CD14-positive monocyte (primary cell): ENCODE data around the gene LTBP2. TPM values are rescaled to one million over a fixed set of nuclear protein-coding genes. Genes with fewer than 3 reads are reported as not detected.

Source experiments
- DNase-seq, 3 donors: peaks; one replicate each; pipeline ENCODE4 v3.0.0-alpha.2; 2011 to 2022
- H2AFZ ChIP-seq: 2 replicates; pipeline ENCODE4 v1.6.0; 2012; ENCODE audit warnings: mild to moderate bottlenecking, low read depth, low read length, inconsistent platforms; ENCODE audit not compliant: insufficient read depth, poor library complexity, severe bottlenecking
- H3K27ac ChIP-seq, 2 donors: 1 replicate in 1 of 2; 2 replicates in 1 of 2; pipeline ENCODE4 v1.5.1; 2012 to 2013; ENCODE audit warnings: low read length in 2 of 2, control low read depth in 1 of 2, inconsistent platforms in 1 of 2, low read depth in 1 of 2, mild to moderate bottlenecking in 1 of 2
- H3K27me3 ChIP-seq, 2 donors: one replicate each; pipeline versions ENCODE4 v1.6.0 to v1.6.1; 2011 to 2013; ENCODE audit warnings: low read length in 2 of 2; ENCODE audit not compliant: control insufficient read depth in 2 of 2, insufficient read depth in 2 of 2
- H3K36me3 ChIP-seq, 2 donors: replicated peaks in 1 of 2; 1 replicate in 1 of 2; 2 replicates in 1 of 2; pipeline versions ENCODE4 v1.5.1 to v1.6.1; 2012 to 2013; ENCODE audit warnings: low read length in 2 of 2, control low read depth in 1 of 2, inconsistent platforms in 1 of 2, mild to moderate bottlenecking in 1 of 2; ENCODE audit not compliant: insufficient read depth in 2 of 2, control insufficient read depth in 1 of 2
- H3K4me1 ChIP-seq, 2 donors: 1 replicate in 1 of 2; 2 replicates in 1 of 2; pipeline versions ENCODE4 v1.5.1 to v1.6.1; 2012 to 2013; ENCODE audit warnings: low read length in 2 of 2, control low read depth in 1 of 2, inconsistent platforms in 1 of 2, mild to moderate bottlenecking in 1 of 2, moderate library complexity in 1 of 2; ENCODE audit not compliant: insufficient read depth in 2 of 2, control insufficient read depth in 1 of 2
- H3K4me2 ChIP-seq: replicated peaks from 2 replicates; pipeline ENCODE3; 2012; ENCODE audit warnings: low read length, moderate library complexity, mild to moderate bottlenecking; ENCODE audit not compliant: poor library complexity, severe bottlenecking; ENCODE audit errors: extremely low read depth
- H3K4me3 ChIP-seq, 3 experiments: fragments of 200-600 bp in 1 of 3; sonication (generic) in 1 of 3; replicated peaks in 1 of 3; 1 replicate in 2 of 3; 2 replicates in 1 of 3; pipeline ENCODE4 v1.5.1; 2011 to 2013; ENCODE audit warnings: low read length in 3 of 3, mild to moderate bottlenecking in 3 of 3, control low read depth in 2 of 3, low read depth in 2 of 3, inconsistent platforms in 1 of 3, moderate library complexity in 1 of 3
- H3K79me2 ChIP-seq: 2 replicates; pipeline ENCODE4 v1.6.0; 2012; ENCODE audit warnings: mild to moderate bottlenecking, control low read depth, inconsistent platforms, low read length, moderate library complexity; ENCODE audit not compliant: insufficient read depth
- H3K9ac ChIP-seq: 2 replicates; pipeline ENCODE4 v1.6.0; 2017; ENCODE audit warnings: low read length, mild to moderate bottlenecking; ENCODE audit not compliant: insufficient read depth, poor library complexity, severe bottlenecking
- H3K9me3 ChIP-seq, 2 donors: replicated peaks in 1 of 2; 1 replicate in 1 of 2; 2 replicates in 1 of 2; pipeline versions ENCODE4 v1.5.1 to v1.6.1; 2012 to 2013; ENCODE audit warnings: low read length in 2 of 2, control low read depth in 1 of 2; ENCODE audit not compliant: control insufficient read depth in 1 of 2, insufficient read depth in 1 of 2
- H4K20me1 ChIP-seq: 2 replicates; pipeline ENCODE4 v1.6.0; 2012; ENCODE audit warnings: mild to moderate bottlenecking, low read length, control low read depth, moderate library complexity; ENCODE audit not compliant: insufficient read depth
- H3K27ac Mint-ChIP-seq, 7 donors: one replicate each; pipeline ENCODE4 v1.8.0; 2020; ENCODE audit warnings: mild to moderate bottlenecking in 7 of 7, mixed read lengths in 7 of 7, moderate library complexity in 6 of 7, inconsistent platforms in 2 of 7
- H3K27me3 Mint-ChIP-seq, 3 donors: one replicate each; pipeline ENCODE4 v1.8.0; 2021 to 2022; ENCODE audit warnings: low read depth in 3 of 3, mild to moderate bottlenecking in 3 of 3, mixed read lengths in 3 of 3, moderate library complexity in 3 of 3, inconsistent platforms in 1 of 3
- H3K36me3 Mint-ChIP-seq, 2 donors: one replicate each; pipeline ENCODE4 v1.8.0; 2020; ENCODE audit warnings: mixed read lengths in 2 of 2, inconsistent platforms in 1 of 2, mild to moderate bottlenecking in 1 of 2
- H3K4me1 Mint-ChIP-seq: one replicate; pipeline ENCODE4 v1.8.0; 2020; ENCODE audit warnings: mild to moderate bottlenecking, mixed read lengths
- H3K4me3 Mint-ChIP-seq, 2 donors: one replicate each; pipeline ENCODE4 v1.8.0; 2020; ENCODE audit warnings: mild to moderate bottlenecking in 2 of 2, mixed read lengths in 2 of 2, moderate library complexity in 1 of 2
- H3K9me3 Mint-ChIP-seq, 7 donors: one replicate each; pipeline ENCODE4 v1.8.0; 2020 to 2022; ENCODE audit warnings: mixed read lengths in 7 of 7, mild to moderate bottlenecking in 6 of 7, moderate library complexity in 6 of 7, inconsistent platforms in 2 of 7
- WGBS: methylation state at CpG from one replicate; pipeline ENCODE4 v1.1.5; 2013; ENCODE audit warnings: missing lambda C conversion rate; ENCODE audit not compliant: insufficient coverage; 5-methylcytosine and 5-hydroxymethylcytosine counted together
- intact Hi-C, 2 donors: fragments of 100-400 bp; cut with micrococcal nuclease; formaldehyde crosslinking; loops; one replicate each; pipeline versions ENCODE4 v1.15.0 to v1.15.1; 2023
- polyA plus RNA-seq, 3 donors: library from polyadenylated mRNA; depleted of rRNA in 1 of 3; unstranded in 2 of 3; stranded (reverse) in 1 of 3; fragments of 300-500 nt in 2 of 3; fragments of >200 nt in 1 of 3; fragmentation: Illumina TruSeq in 2 of 3; gene quantifications; 1 replicate in 2 of 3; 2 replicates in 1 of 3; pipeline ENCODE4 v1.2.3, GENCODE V29; 2012 to 2021
- TF ChIP-seq, protein P1 (sequence below): fragments of 200-600 bp; IDR thresholded peaks from one replicate; pipeline ENCODE4 v1.8.0; 2022; ENCODE audit warnings: antibody characterized with exemption, mild to moderate bottlenecking

LTBP2 gene
- polyA plus RNA-seq, 3 donors, result 0.04 to 0.24 (median 0.11) TPM

DNA sequence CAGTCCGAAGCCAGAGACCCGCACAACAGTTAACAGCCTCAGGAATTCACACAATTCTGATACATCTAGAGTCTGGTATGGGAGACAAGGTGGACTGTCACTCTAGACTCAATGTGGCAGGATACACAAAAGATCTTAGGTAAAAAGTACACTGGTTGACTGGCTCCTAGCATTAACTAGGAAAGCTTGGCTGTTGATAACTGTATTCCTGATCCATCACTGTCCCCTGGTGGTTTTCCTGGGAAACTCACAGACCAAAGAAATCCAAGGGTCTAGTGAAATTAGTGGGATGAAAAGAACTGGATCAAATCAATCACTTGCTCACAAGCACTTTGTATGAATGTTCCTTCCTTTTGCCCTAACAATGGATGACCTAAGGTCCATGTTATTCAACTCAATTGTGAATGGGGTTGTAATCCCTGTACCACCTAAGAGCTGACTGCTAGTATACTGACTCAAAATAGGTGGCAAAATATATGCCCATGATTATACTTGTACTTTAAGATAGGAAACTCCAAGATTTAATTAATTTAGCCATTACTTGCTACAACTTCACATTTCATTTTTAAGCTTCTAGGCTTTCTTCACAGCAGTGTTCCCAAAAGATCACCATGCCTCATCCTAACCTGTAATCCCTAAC is 132.9 kb downstream of the LTBP2 start:
- intact Hi-C loops, result no loop called here
- Mint-ChIP-seq H3K27me3 (no peaks in the 10 kb centered on the region), H3K4me3 (no peak overlapping the region), H3K36me3 (peaks cover 86 to 95% of the 10 kb centered on the region in 2 donors), H3K27ac (no peak overlapping the region), H3K4me1 (peaks cover 4% of the 10 kb centered on the region), H3K9me3 (no peaks in the 10 kb centered on the region)
- Histone ChIP-seq H3K4me2 (no peak overlapping the region), H4K20me1 (peaks cover 89% of the 10 kb centered on the region), H2AFZ (no peak overlapping the region), H3K27ac (no peak overlapping the region), H3K79me2 (no peaks in the 10 kb centered on the region), H3K4me1 (no peaks in the 10 kb centered on the region), H3K36me3 (peaks cover 92 to 100% of the 10 kb centered on the region in 2 donors), H3K9me3 (no peaks in the 10 kb centered on the region), H3K27me3 (no peaks in the 10 kb centered on the region), H3K9ac (no peak overlapping the region), H3K4me3 (no peak overlapping the region)
- DNase-seq, result no peak
- WGBS, result no CpG with 5 or more reads among the region's 2 CpGs
- TF ChIP-seq, protein P1, sequence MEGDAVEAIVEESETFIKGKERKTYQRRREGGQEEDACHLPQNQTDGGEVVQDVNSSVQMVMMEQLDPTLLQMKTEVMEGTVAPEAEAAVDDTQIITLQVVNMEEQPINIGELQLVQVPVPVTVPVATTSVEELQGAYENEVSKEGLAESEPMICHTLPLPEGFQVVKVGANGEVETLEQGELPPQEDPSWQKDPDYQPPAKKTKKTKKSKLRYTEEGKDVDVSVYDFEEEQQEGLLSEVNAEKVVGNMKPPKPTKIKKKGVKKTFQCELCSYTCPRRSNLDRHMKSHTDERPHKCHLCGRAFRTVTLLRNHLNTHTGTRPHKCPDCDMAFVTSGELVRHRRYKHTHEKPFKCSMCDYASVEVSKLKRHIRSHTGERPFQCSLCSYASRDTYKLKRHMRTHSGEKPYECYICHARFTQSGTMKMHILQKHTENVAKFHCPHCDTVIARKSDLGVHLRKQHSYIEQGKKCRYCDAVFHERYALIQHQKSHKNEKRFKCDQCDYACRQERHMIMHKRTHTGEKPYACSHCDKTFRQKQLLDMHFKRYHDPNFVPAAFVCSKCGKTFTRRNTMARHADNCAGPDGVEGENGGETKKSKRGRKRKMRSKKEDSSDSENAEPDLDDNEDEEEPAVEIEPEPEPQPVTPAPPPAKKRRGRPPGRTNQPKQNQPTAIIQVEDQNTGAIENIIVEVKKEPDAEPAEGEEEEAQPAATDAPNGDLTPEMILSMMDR, result peak; percentile 13

DNA sequence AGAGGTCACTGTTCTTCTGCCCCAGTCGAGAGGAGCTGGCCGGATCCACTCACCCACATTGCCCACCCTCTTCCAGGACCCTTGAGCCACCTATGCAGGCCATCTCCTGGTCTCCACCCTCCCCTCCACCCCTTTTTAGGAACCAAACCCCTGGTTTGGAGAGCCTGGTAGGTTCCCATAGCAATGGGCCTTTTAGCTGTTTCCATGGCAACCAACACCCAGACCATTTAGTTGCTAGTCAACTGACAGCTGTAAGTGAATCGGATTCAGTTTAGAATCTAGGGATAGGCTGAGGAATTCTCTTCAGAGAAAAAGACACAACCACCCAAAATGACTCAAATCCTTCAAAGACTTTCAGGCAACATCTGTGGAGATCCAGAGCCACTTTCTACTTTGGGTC is 135.4 kb downstream of the LTBP2 start:
- no peak overlapping the region for H3K4me3 Mint-ChIP-seq
- Histone ChIP-seq H3K4me2 (no peak overlapping the region), H4K20me1 (peaks cover 83% of the 10 kb centered on the region), H3K9ac (no peak overlapping the region), H3K27ac (no peak overlapping the region), H3K4me3 (no peak overlapping the region), H3K27me3 (no peaks in the 10 kb centered on the region), H2AFZ (no peak overlapping the region), H3K79me2 (no peaks in the 10 kb centered on the region), H3K4me1 (peaks cover 4 to 5% of the 10 kb centered on the region in 2 donors), H3K9me3 (no peaks in the 10 kb centered on the region), H3K36me3 (peaks cover 77 to 97% of the 10 kb centered on the region in 2 donors)
- WGBS, result 100% methylated on average over 2 of the region's 3 CpGs
- H3K27ac Mint-ChIP-seq, result no peak overlapping the region
- peaks cover 0 to 2% (median 0%) of the 10 kb centered on the region in 3 donors for H3K27me3 Mint-ChIP-seq
- peaks cover 76 to 96% of the 10 kb centered on the region in 2 donors for H3K36me3 Mint-ChIP-seq
- DNase-seq, result no peak
- intact Hi-C loops, result no loop called here
- TF ChIP-seq, protein P1, result no peak
- peaks cover 11% of the 10 kb centered on the region for H3K4me1 Mint-ChIP-seq
- peaks cover 3 to 7% (median 4%) of the 10 kb centered on the region in 7 donors for H3K9me3 Mint-ChIP-seq
